BLaER1 treated with 17β-estradiol and CSF1 and Interleukin-3, amounts not matched to agents 10 nM and 100 nM (cell line): ENCODE measurements around the gene SLC51A.

Experiments used
- H3K27ac ChIP-seq, 11 experiments: shearing (Covaris generic); formaldehyde crosslinking; 2 replicates each; pipeline ENCODE4 v1.8.1; 2022
- H3K27me3 ChIP-seq, 11 experiments: shearing (Covaris generic); formaldehyde crosslinking; 2 replicates each; pipeline ENCODE4 v1.8.1; 2022
- H3K36me3 ChIP-seq, 11 experiments: shearing (Covaris generic); formaldehyde crosslinking; 2 replicates each; pipeline ENCODE4 v1.8.1; 2022
- H3K4me1 ChIP-seq, 10 experiments: shearing (Covaris generic); formaldehyde crosslinking; 2 replicates each; pipeline ENCODE4 v1.8.1; 2022
- H3K4me2 ChIP-seq, 11 experiments: shearing (Covaris generic); formaldehyde crosslinking; 2 replicates each; pipeline ENCODE4 v1.8.1; 2022
- H3K4me3 ChIP-seq, 10 experiments: shearing (Covaris generic); formaldehyde crosslinking; 2 replicates each; pipeline ENCODE4 v1.8.1; 2022
- H3K9ac ChIP-seq, 11 experiments: shearing (Covaris generic); formaldehyde crosslinking; 2 replicates each; pipeline ENCODE4 v1.8.1; 2022
- H3K9me3 ChIP-seq, 11 experiments: shearing (Covaris generic); formaldehyde crosslinking; replicated peaks in 1 of 11; 2 replicates each; pipeline ENCODE4 v1.8.1; 2022
- H4K20me1 ChIP-seq, 11 experiments: shearing (Covaris generic); formaldehyde crosslinking; 2 replicates each; pipeline ENCODE4 v1.8.1; 2022
- Cebpa-rat ChIP-seq, 11 experiments: shearing (Covaris generic); IDR thresholded peaks; 2 replicates each; pipeline ENCODE4 v1.8.1; 2022

Gene SLC51A

DNA sequence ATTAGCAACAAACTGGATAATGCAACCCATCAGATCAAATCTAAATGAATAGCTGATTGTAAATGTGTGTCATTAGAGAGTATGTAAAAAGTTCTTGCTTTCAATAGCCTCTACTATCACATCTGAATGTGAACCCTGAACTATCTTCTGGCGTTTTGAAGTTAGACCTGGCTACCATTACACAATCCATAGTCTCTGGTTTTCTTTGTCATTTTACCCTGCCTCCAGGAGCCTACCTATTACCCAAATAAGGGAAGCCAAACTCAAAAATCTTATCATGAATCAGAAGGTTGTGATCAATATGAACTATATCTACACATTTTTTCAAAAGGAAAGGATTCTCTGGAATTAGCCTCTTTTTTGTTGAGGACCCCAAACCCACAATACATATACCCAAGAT lies 39.4 kb downstream of the SLC51A start:
- H3K27ac ChIP-seq, result no peak overlapping the region
- peaks cover 0 to 72% (median 3%) of the 10 kb centered on the region in 11 experiments; a peak in 9 of 22 replicates for H4K20me1 ChIP-seq
- no peak overlapping the region for H3K4me2 ChIP-seq
- no peak overlapping the region for H3K4me3 ChIP-seq
- H3K9me3 ChIP-seq, result peaks cover 0 to 19% (median 15%) of the 10 kb centered on the region in 11 experiments; a peak in 18 of 22 replicates
- H3K36me3 ChIP-seq, result peaks cover 48 to 96% (median 66%) of the 10 kb centered on the region in 11 experiments
- H3K9ac ChIP-seq, result peak overlapping the region in 1 of 11 experiments; percentile 42; a peak in 2 of 22 replicates
- H3K4me1 ChIP-seq, result peaks cover 8 to 20% (median 15%) of the 10 kb centered on the region in 10 experiments
- no peak for TF ChIP-seq Cebpa-rat (IDR thresholded peaks at IDR 0.05)
- no peaks in the 10 kb centered on the region for H3K27me3 ChIP-seq

DNA sequence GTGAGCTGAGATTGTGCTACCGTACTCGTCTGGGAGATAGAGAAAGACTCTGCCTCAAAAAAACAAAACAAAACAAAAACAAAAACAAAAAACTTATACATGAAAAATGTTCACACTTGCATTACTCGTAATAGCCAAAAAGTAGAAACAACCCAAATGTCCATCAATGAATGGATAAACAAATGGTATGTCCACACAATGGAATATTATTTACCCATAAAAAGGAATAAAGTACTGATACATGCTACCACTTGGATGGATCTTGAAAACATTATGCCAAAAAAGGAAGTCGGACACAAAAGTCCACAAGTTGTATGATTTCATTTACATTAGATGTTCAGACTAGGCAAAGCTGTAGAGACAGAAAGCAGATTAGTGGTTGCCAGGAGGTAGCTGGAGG lies 44.5 kb downstream of the SLC51A start:
- no peak for TF ChIP-seq Cebpa-rat (IDR thresholded peaks at IDR 0.05)
- H3K9me3 ChIP-seq, result peaks cover 0 to 11% (median 3%) of the 10 kb centered on the region in 11 experiments; a peak in 7 of 22 replicates
- no peak overlapping the region for H3K9ac ChIP-seq

GRCh38 chr3:196263819-196264218 lies 47.5 kb downstream of the SLC51A start:
- Histone ChIP-seq H3K27me3 (no peaks in the 10 kb centered on the region), H4K20me1 (peaks cover 0 to 79% (median 0%) of the 10 kb centered on the region in 11 experiments; a peak in 9 of 22 replicates), H3K4me2 (no peak overlapping the region), H3K9ac (no peak overlapping the region), H3K36me3 (peaks cover 68 to 100% (median 86%) of the 10 kb centered on the region in 11 experiments), H3K4me1 (peaks cover 0 to 20% (median 16%) of the 10 kb centered on the region in 10 experiments; a peak in 15 of 20 replicates), H3K9me3 (peaks cover 0 to 25% (median 6%) of the 10 kb centered on the region in 11 experiments; a peak in 9 of 22 replicates), H3K27ac (no peak overlapping the region), H3K4me3 (no peak overlapping the region)
- no peak for TF ChIP-seq Cebpa-rat (IDR thresholded peaks at IDR 0.05)

More for the DNA sequence above, 44.5 kb downstream of the SLC51A start:
- no peak overlapping the region for H3K27ac ChIP-seq
- H3K4me3 ChIP-seq, result no peak overlapping the region
- H3K27me3 ChIP-seq, result no peaks in the 10 kb centered on the region
- no peaks in the 10 kb centered on the region for H3K4me1 ChIP-seq
- H3K4me2 ChIP-seq, result no peak overlapping the region
- H3K36me3 ChIP-seq, result peaks cover 57 to 100% (median 80%) of the 10 kb centered on the region in 11 experiments
- H4K20me1 ChIP-seq, result peaks cover 0 to 87% (median 6%) of the 10 kb centered on the region in 11 experiments; a peak in 10 of 22 replicates

DNA sequence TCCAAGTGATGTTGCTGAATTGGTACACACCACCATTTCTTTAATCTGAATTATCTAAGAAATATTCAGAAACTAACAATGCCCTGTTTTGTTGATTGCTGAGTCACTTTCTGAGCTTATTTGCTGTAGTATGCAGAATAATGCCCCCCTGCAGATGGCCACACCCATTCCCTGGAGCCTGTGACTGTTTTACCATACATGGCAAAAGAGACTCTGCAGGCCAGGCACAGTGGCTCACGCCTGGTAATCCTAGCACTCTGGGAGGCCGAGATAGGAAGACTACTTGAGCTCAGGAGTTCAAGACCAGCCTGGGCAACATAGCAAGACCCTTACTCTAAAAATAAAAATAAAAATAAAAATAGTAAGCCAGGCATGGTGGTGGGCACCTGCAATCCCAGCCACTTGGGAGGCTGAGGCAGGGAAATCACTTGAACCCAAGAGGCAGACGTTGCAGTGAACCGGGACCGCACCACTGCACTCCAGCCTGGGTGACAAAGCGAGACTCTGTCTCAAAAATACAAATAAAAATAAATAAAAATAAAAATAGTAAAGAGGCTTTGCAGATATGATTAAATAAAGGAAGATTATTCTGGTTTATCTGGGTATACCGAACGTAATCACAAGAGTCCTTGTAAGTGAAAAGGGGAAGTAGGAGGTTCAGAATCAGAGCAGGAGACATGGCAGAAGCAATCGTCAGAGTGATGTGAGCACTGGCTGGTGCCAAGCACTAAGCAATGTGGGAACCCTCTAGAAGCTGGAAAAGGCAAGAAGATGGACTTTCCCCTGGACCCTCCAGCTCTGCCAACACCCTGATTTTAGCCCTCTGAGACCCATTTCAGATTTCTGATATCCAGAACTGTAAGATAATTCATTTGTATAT lies 52.2 kb downstream of the SLC51A start:
- Histone ChIP-seq H4K20me1 (peaks cover 0 to 74% (median 10%) of the 10 kb centered on the region in 11 experiments; a peak in 11 of 22 replicates), H3K4me1 (peaks cover 0 to 36% (median 19%) of the 10 kb centered on the region in 10 experiments; a peak in 15 of 20 replicates), H3K9me3 (peaks cover 3 to 24% (median 11%) of the 10 kb centered on the region in 11 experiments; a peak in 21 of 22 replicates), H3K4me3 (no peak overlapping the region), H3K27ac (peak overlapping the region in 4 of 11 experiments; percentile 19 to 48 (median 32); a peak in 3 of 22 replicates), H3K4me2 (peak overlapping the region in 5 of 11 experiments; percentile 16 to 71 (median 48); a peak in 9 of 22 replicates), H3K9ac (no peak overlapping the region), H3K27me3 (no peaks in the 10 kb centered on the region), H3K36me3 (peaks cover 74 to 91% (median 88%) of the 10 kb centered on the region in 11 experiments)
- TF ChIP-seq Cebpa-rat (IDR thresholded peaks at IDR 0.05), result no peak

GRCh38 chr3:196270499-196270898 lies 54.2 kb downstream of the SLC51A start:
- Histone ChIP-seq H3K9me3 (peaks cover 11 to 43% (median 30%) of the 10 kb centered on the region in 11 experiments), H3K36me3 (peaks cover 79 to 91% (median 88%) of the 10 kb centered on the region in 11 experiments), H3K27ac (no peak overlapping the region), H3K4me3 (no peak overlapping the region), H3K4me1 (peaks cover 0 to 36% (median 19%) of the 10 kb centered on the region in 10 experiments; a peak in 15 of 20 replicates), H3K4me2 (no peak overlapping the region), H3K9ac (no peak overlapping the region), H3K27me3 (no peaks in the 10 kb centered on the region), H4K20me1 (peaks cover 0 to 77% (median 13%) of the 10 kb centered on the region in 11 experiments; a peak in 11 of 22 replicates)
- TF ChIP-seq Cebpa-rat (IDR thresholded peaks at IDR 0.05), result no peak

DNA sequence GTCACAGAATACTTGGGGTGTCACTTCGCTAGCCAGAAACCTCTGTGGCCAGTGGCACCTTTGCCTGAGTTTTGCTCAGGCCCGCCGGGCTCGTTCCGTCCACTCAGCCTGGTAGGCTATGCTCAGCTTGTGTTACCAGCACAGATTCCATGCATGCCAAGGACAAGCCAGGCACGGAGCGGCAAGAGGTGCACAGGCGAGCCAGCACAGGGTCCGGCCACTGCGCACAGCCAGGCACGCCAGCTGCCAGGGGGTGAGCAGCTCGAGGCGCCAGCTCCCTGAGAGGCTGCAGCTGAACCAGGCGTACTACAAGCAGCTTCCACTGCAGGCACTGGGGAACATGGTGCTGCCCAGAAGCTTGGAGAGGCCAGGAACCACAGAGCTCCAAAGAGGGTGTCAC lies 56.5 kb downstream of the SLC51A start:
- Histone ChIP-seq H3K9ac (no peak overlapping the region), H3K9me3 (peaks cover 11 to 35% (median 30%) of the 10 kb centered on the region in 11 experiments), H3K27me3 (no peaks in the 10 kb centered on the region), H3K4me1 (peaks cover 0 to 32% (median 10%) of the 10 kb centered on the region in 10 experiments; a peak in 15 of 20 replicates), H3K36me3 (peaks cover 55 to 89% (median 74%) of the 10 kb centered on the region in 11 experiments), H4K20me1 (peaks cover 0 to 92% (median 13%) of the 10 kb centered on the region in 11 experiments; a peak in 12 of 22 replicates), H3K4me3 (no peak overlapping the region), H3K4me2 (no peak overlapping the region), H3K27ac (no peak overlapping the region)
- TF ChIP-seq Cebpa-rat (IDR thresholded peaks at IDR 0.05), result no peak

DNA sequence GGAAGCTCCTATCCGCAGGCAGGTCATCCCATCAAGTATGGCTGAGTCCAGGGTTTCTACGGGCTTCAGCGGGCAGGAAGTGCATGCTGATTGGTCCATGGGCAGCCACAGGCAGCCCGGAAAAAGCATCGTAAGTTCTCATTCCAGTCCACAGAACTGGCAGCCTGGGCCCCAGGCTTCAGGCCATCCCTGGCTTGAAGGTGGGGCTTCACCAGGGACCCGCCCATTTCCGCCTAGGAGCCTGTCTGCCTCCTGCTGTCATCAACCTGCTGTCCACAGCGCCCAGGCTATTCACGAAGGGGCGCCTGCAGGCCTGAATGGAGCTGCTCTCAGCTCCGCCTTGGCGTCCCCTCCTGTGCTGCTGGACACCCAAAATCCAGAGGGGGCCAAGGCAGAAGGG lies 57.3 kb downstream of the SLC51A start:
- no peak for TF ChIP-seq Cebpa-rat (IDR thresholded peaks at IDR 0.05)
- H3K4me2 ChIP-seq, result no peak overlapping the region
- peaks cover 0 to 32% (median 9%) of the 10 kb centered on the region in 10 experiments; a peak in 17 of 20 replicates for H3K4me1 ChIP-seq
- H4K20me1 ChIP-seq, result peaks cover 0 to 92% (median 13%) of the 10 kb centered on the region in 11 experiments; a peak in 13 of 22 replicates
- no peak overlapping the region for H3K9ac ChIP-seq
- peaks cover 11 to 35% (median 30%) of the 10 kb centered on the region in 11 experiments for H3K9me3 ChIP-seq
- H3K27ac ChIP-seq, result no peak overlapping the region
- no peaks in the 10 kb centered on the region for H3K27me3 ChIP-seq
- H3K4me3 ChIP-seq, result peak overlapping the region in 3 of 10 experiments; percentile 14 to 31 (median 14); a peak in 3 of 20 replicates
- peaks cover 47 to 85% (median 68%) of the 10 kb centered on the region in 11 experiments for H3K36me3 ChIP-seq

GRCh38 chr3:196274585-196274984 lies 58.3 kb downstream of the SLC51A start:
- H3K27me3 ChIP-seq, result no peaks in the 10 kb centered on the region
- no peak overlapping the region for H3K9ac ChIP-seq
- H3K4me1 ChIP-seq, result peaks cover 3 to 32% (median 17%) of the 10 kb centered on the region in 10 experiments; a peak in 18 of 20 replicates
- peaks cover 11 to 35% (median 30%) of the 10 kb centered on the region in 11 experiments for H3K9me3 ChIP-seq
- H3K4me3 ChIP-seq, result no peak overlapping the region
- H3K27ac ChIP-seq, result no peak overlapping the region
- H3K4me2 ChIP-seq, result no peak overlapping the region
- no peak for TF ChIP-seq Cebpa-rat (IDR thresholded peaks at IDR 0.05)
- peaks cover 40 to 76% (median 58%) of the 10 kb centered on the region in 11 experiments for H3K36me3 ChIP-seq
- H4K20me1 ChIP-seq, result peaks cover 0 to 93% (median 13%) of the 10 kb centered on the region in 11 experiments; a peak in 13 of 22 replicates
